ENCODE measurements around the gene P4HA1.
A peak's percentile ranks its signal among the peaks of the same experiment; 100 is the strongest.
"Not testable (repeated sequence)": the region's sequence is repeated elsewhere in the genome, so short reads cannot be mapped to it uniquely, and the experiment has no call there.

P4HA1 gene

GRCh38 chr10:73043319-73043718 is 53.3 kb downstream of the P4HA1 start:
- H3K27me3 Mint-ChIP-seq (ENCODE audit: low read depth), result no peaks in the 10 kb centered on the region
- peaks cover 23% of the 10 kb centered on the region for H3K36me3 Mint-ChIP-seq (ENCODE audit: low read depth)
- peaks cover 3% of the 10 kb centered on the region for H3K4me1 Mint-ChIP-seq (ENCODE audit: low read depth)
- H3K27ac Mint-ChIP-seq, result no peak overlapping the region
- H3K4me3 Mint-ChIP-seq, result no peak overlapping the region
- H3K9me3 Mint-ChIP-seq, result no peaks in the 10 kb centered on the region

GRCh38 chr10:73042130-73042529 is 54.5 kb downstream of the P4HA1 start:
- no peak overlapping the region for H3K4me3 Mint-ChIP-seq
- H3K27me3 Mint-ChIP-seq (ENCODE audit: low read depth), result no peaks in the 10 kb centered on the region
- H3K36me3 Mint-ChIP-seq (ENCODE audit: low read depth), result peaks cover 24% of the 10 kb centered on the region
- no peak overlapping the region for H3K27ac Mint-ChIP-seq
- H3K4me1 Mint-ChIP-seq (ENCODE audit: low read depth), result peaks cover 3% of the 10 kb centered on the region
- H3K9me3 Mint-ChIP-seq, result no peaks in the 10 kb centered on the region

GRCh38 chr10:73039635-73040034 is 57.0 kb downstream of the P4HA1 start:
- Mint-ChIP-seq H3K4me3 (no peak overlapping the region), H3K27me3 (ENCODE audit: low read depth) (no peaks in the 10 kb centered on the region), H3K36me3 (ENCODE audit: low read depth) (peaks cover 27% of the 10 kb centered on the region), H3K27ac (no peak overlapping the region), H3K4me1 (ENCODE audit: low read depth) (peaks cover 3% of the 10 kb centered on the region), H3K9me3 (no peaks in the 10 kb centered on the region)

GRCh38 chr10:73036285-73036684 is 60.4 kb downstream of the P4HA1 start:
- H3K4me3 Mint-ChIP-seq, H3K27ac Mint-ChIP-seq: not testable (repeated sequence)
- H3K36me3 Mint-ChIP-seq (ENCODE audit: low read depth), result peaks cover 24% of the 10 kb centered on the region

GRCh38 chr10:73032536-73032935 is 64.1 kb downstream of the P4HA1 start:
- peaks cover 33% of the 10 kb centered on the region for H3K36me3 Mint-ChIP-seq (ENCODE audit: low read depth)
- no peak overlapping the region for H3K27ac Mint-ChIP-seq
- no peaks in the 10 kb centered on the region for H3K27me3 Mint-ChIP-seq (ENCODE audit: low read depth)
- H3K4me1 Mint-ChIP-seq (ENCODE audit: low read depth), result peaks cover 4% of the 10 kb centered on the region
- H3K9me3 Mint-ChIP-seq, result no peaks in the 10 kb centered on the region
- H3K4me3 Mint-ChIP-seq, result no peak overlapping the region

More at GRCh38 chr10:73036285-73036684, 60.4 kb downstream of the P4HA1 start:
- not testable (repeated sequence) for H3K27me3 Mint-ChIP-seq (ENCODE audit: low read depth); H3K9me3 Mint-ChIP-seq; H3K4me1 Mint-ChIP-seq (ENCODE audit: low read depth)

GRCh38 chr10:73026623-73027022 is 70.0 kb downstream of the P4HA1 start:
- H3K4me1 Mint-ChIP-seq (ENCODE audit: low read depth), result peaks cover 22% of the 10 kb centered on the region
- not testable (repeated sequence) for H3K4me3 Mint-ChIP-seq; H3K9me3 Mint-ChIP-seq; H3K27me3 Mint-ChIP-seq (ENCODE audit: low read depth); H3K27ac Mint-ChIP-seq
- peaks cover 38% of the 10 kb centered on the region for H3K36me3 Mint-ChIP-seq (ENCODE audit: low read depth)

GRCh38 chr10:73023455-73024070 is 73.1 kb downstream of the P4HA1 start:
- H3K27me3 Mint-ChIP-seq (ENCODE audit: low read depth); H3K9me3 Mint-ChIP-seq; H3K4me3 Mint-ChIP-seq; H3K27ac Mint-ChIP-seq: not testable (repeated sequence)
- Mint-ChIP-seq H3K4me1 (ENCODE audit: low read depth) (peaks cover 32% of the 10 kb centered on the region), H3K36me3 (ENCODE audit: low read depth) (peaks cover 49% of the 10 kb centered on the region)

- H3K27me3 Mint-ChIP-seq (ENCODE audit: low read depth); H3K27ac Mint-ChIP-seq; H3K9me3 Mint-ChIP-seq; H3K4me3 Mint-ChIP-seq: not testable (repeated sequence)
- Mint-ChIP-seq H3K36me3 (ENCODE audit: low read depth) (peaks cover 49% of the 10 kb centered on the region), H3K4me1 (ENCODE audit: low read depth) (peaks cover 32% of the 10 kb centered on the region)
Observed at GRCh38 chr10:73022961-73023360, 73.7 kb downstream of the P4HA1 start.

- not testable (repeated sequence) for H3K9me3 Mint-ChIP-seq; H3K27me3 Mint-ChIP-seq (ENCODE audit: low read depth); H3K4me3 Mint-ChIP-seq; H3K27ac Mint-ChIP-seq
- Mint-ChIP-seq H3K4me1 (ENCODE audit: low read depth) (peaks cover 32% of the 10 kb centered on the region), H3K36me3 (ENCODE audit: low read depth) (peaks cover 44% of the 10 kb centered on the region)
Observed at GRCh38 chr10:73021538-73022164, 75.0 kb downstream of the P4HA1 start.

GRCh38 chr10:73021050-73021449 is 75.6 kb downstream of the P4HA1 start:
- Mint-ChIP-seq H3K36me3 (ENCODE audit: low read depth) (peaks cover 46% of the 10 kb centered on the region), H3K27me3 (ENCODE audit: low read depth) (no peaks in the 10 kb centered on the region), H3K4me3 (no peak overlapping the region), H3K27ac (no peak overlapping the region), H3K4me1 (ENCODE audit: low read depth) (peaks cover 32% of the 10 kb centered on the region), H3K9me3 (no peaks in the 10 kb centered on the region)

- H3K36me3 Mint-ChIP-seq (ENCODE audit: low read depth), result peaks cover 44% of the 10 kb centered on the region
- peaks cover 21% of the 10 kb centered on the region for H3K4me1 Mint-ChIP-seq (ENCODE audit: low read depth)
- no peaks in the 10 kb centered on the region for H3K9me3 Mint-ChIP-seq
- H3K27ac Mint-ChIP-seq, result no peak overlapping the region
- H3K27me3 Mint-ChIP-seq (ENCODE audit: low read depth), result no peaks in the 10 kb centered on the region
- no peak overlapping the region for H3K4me3 Mint-ChIP-seq
Observed at GRCh38 chr10:73019100-73019499, 77.6 kb downstream of the P4HA1 start.

- peaks cover 42% of the 10 kb centered on the region for H3K36me3 Mint-ChIP-seq (ENCODE audit: low read depth)
- no peak overlapping the region for H3K4me3 Mint-ChIP-seq
- peaks cover 19% of the 10 kb centered on the region for H3K4me1 Mint-ChIP-seq (ENCODE audit: low read depth)
- peak overlapping the region; percentile 41 for H3K27ac Mint-ChIP-seq
- no peaks in the 10 kb centered on the region for H3K9me3 Mint-ChIP-seq
- H3K27me3 Mint-ChIP-seq (ENCODE audit: low read depth), result no peaks in the 10 kb centered on the region
Observed at GRCh38 chr10:73018632-73019031, 78.0 kb downstream of the P4HA1 start.

- no peak overlapping the region for H3K27ac Mint-ChIP-seq
- H3K27me3 Mint-ChIP-seq (ENCODE audit: low read depth), result no peaks in the 10 kb centered on the region
- H3K4me3 Mint-ChIP-seq, result no peak overlapping the region
- peaks cover 15% of the 10 kb centered on the region for H3K4me1 Mint-ChIP-seq (ENCODE audit: low read depth)
- H3K36me3 Mint-ChIP-seq (ENCODE audit: low read depth), result peaks cover 42% of the 10 kb centered on the region
- no peaks in the 10 kb centered on the region for H3K9me3 Mint-ChIP-seq
Observed at GRCh38 chr10:73017955-73018480, 78.6 kb downstream of the P4HA1 start.

- Mint-ChIP-seq H3K4me3 (no peak overlapping the region), H3K4me1 (ENCODE audit: low read depth) (peaks cover 13% of the 10 kb centered on the region), H3K9me3 (no peaks in the 10 kb centered on the region), H3K36me3 (ENCODE audit: low read depth) (peaks cover 45% of the 10 kb centered on the region), H3K27ac (no peak overlapping the region), H3K27me3 (ENCODE audit: low read depth) (no peaks in the 10 kb centered on the region)
Observed at GRCh38 chr10:73015779-73016178, 80.9 kb downstream of the P4HA1 start.

GRCh38 chr10:73003822-73004221 is 92.8 kb downstream of the P4HA1 start:
- peaks cover 2% of the 10 kb centered on the region for H3K9me3 Mint-ChIP-seq
- no peak overlapping the region for H3K27ac Mint-ChIP-seq
- no peak overlapping the region for H3K4me3 Mint-ChIP-seq
- peaks cover 26% of the 10 kb centered on the region for H3K36me3 Mint-ChIP-seq (ENCODE audit: low read depth)
- no peaks in the 10 kb centered on the region for H3K27me3 Mint-ChIP-seq (ENCODE audit: low read depth)
- no peaks in the 10 kb centered on the region for H3K4me1 Mint-ChIP-seq (ENCODE audit: low read depth)
